ENCODE measurements around the gene MACROD2. TPM values are rescaled to one million over a fixed set of nuclear protein-coding genes. Genes with fewer than 3 reads are reported as not detected.

MACROD2 gene
- total RNA-seq, 1 experiment from 2014 or later: 1.6 TPM

DNA sequence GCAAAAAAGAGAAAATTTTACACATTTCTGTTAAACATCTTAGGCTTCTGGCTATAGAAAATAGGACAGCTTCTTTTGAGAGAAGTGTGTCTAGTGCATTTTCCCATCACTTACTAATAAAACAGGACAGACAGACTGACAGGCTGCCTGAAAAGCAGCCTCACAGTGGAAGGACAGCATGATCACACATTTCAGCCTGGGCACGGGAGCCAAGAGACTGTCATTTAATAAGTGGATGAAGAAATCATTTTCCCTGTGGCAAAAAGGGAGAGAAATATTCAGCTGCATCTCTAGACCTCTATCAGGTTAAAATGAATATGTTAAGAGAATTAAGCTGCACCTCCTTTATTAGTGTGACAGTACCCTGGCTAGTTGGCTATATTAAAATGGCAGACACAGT is 1617.5 kb downstream of the MACROD2 start:
- H3K9me3 Mint-ChIP-seq: no peaks in the 10 kb centered on the region; a peak in 1 of 5 replicates
- Histone ChIP-seq H2BK15ac (ENCODE audit: low read depth, low read length) (no peak overlapping the region), H3K4ac (ENCODE audit: low read depth, low read length) (no peak overlapping the region), H2AK5ac (ENCODE audit: insufficient read length, low read length) (no peak overlapping the region), H2BK120ac (ENCODE audit: low read depth, low read length, poor library complexity, severe bottlenecking) (no peak overlapping the region), H3K27ac (ENCODE audit: insufficient read length, low read depth, low read length) (no peak overlapping the region), H4K91ac (ENCODE audit: insufficient read length, low read depth, low read length) (no peak overlapping the region), H4K8ac (replicated peaks; ENCODE audit: insufficient read length, low read depth, low read length) (no peak overlapping the region), H3K27me3 (ENCODE audit: insufficient read depth, low read length) (no peaks in the 10 kb centered on the region), H3K4me2 (ENCODE audit: insufficient read depth, insufficient read length, low read length) (no peak overlapping the region), H3K56ac (ENCODE audit: insufficient read length, low read depth, low read length) (no peak overlapping the region), H2BK20ac (ENCODE audit: low read depth, low read length, poor library complexity, severe bottlenecking) (no peak overlapping the region), H3K9me3 (ENCODE audit: control insufficient read depth, low read depth, low read length) (no peaks in the 10 kb centered on the region), H3K4me1 (ENCODE audit: insufficient read depth, low read length) (peaks cover 2% of the 10 kb centered on the region; the same call in 1 of the 2 replicates), H2BK12ac (ENCODE audit: insufficient read length, low read depth, low read length) (no peak overlapping the region), H3K23ac (ENCODE audit: insufficient read length, low read depth, low read length) (no peak overlapping the region), H3K14ac (ENCODE audit: insufficient read depth, low read length) (no peak overlapping the region), H4K20me1 (ENCODE audit: control insufficient read depth, insufficient read depth, insufficient read length) (no peaks in the 10 kb centered on the region), H3K23me2 (ENCODE audit: insufficient read length, low read depth, low read length, poor library complexity, severe bottlenecking) (no peaks in the 10 kb centered on the region), H2BK5ac (ENCODE audit: insufficient read length, low read length) (no peak overlapping the region), H3T11ph (ENCODE audit: low read length) (no peak overlapping the region), H3K79me1 (ENCODE audit: insufficient read depth, low read depth, low read length, poor library complexity, severe bottlenecking) (no peaks in the 10 kb centered on the region), H2AFZ (ENCODE audit: low read length) (no peak overlapping the region), H3K9ac (ENCODE audit: extremely low read depth, insufficient read length, low read length) (no peak overlapping the region), H4K5ac (ENCODE audit: insufficient read length, low read depth, low read length) (no peak overlapping the region), H3K18ac (ENCODE audit: insufficient read length, low read depth, low read length) (no peak overlapping the region), H3K79me2 (ENCODE audit: insufficient read depth, low read length) (no peaks in the 10 kb centered on the region)
- no peak overlapping the region for H3K4me3 Mint-ChIP-seq
- no CpG with 5 or more reads among the region's 1 CpG for WGBS (ENCODE audit: extremely low coverage, insufficient read length, low lambda C conversion rate)
- H3K27me3 Mint-ChIP-seq (ENCODE audit: low read depth): no peaks in the 10 kb centered on the region
- no peak for DNase-seq
- H3K27ac Mint-ChIP-seq: no peak overlapping the region
- H3K4me1 Mint-ChIP-seq: peaks cover 9 to 22% of the 10 kb centered on the region in 2 experiments
- no peaks in the 10 kb centered on the region; a peak in 1 of 7 replicates for H3K36me3 Mint-ChIP-seq (ENCODE audit: insufficient read depth in 1 of 3, low read depth in 3 of 3)
- TF ChIP-seq CTCF (conservative IDR thresholded peaks at IDR 0.05): no peak

Data from H9 (cell line).